ENCODE results near the gene TRA2A. TPM values are rescaled to one million over a fixed set of nuclear protein-coding genes. Genes with fewer than 3 reads are reported as not detected.

The TRA2A gene
- total and polyA plus RNA-seq, 9 of the 15 experiments (the other 6 are each of a cell fraction or from before 2014, with no cell fraction given) = 22.7 to 210 (median 73.9) TPM

DNA sequence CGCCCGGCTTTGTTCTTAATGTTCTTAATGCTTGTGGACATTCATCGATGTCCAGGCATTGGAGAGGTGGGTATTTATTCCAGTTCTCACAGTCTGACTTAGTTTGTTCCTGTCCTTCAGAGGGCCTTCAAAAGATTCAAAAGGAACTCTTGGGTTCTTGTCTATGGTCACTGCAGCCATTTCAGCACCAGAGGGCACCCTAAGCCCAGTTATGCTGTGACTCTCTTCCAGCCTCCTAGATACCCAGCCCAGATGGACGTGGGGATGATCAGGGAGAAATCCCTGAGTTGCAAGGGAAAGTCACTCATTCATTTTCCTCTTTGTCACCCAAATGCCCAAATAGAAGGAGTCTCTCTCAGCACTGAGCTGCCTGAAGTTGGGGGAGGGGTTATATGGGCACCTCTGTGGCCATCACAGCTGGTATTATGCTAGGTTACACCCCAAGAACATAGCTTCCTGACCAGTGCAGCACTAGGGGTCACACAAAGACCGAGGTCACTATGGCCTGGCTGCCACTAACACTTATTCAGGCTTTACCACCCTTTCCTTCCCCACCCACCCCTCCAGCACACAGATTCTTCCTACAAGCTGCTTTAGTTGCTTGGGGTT lies 38.9 kb upstream of the TRA2A start (continued):
- TF ChIP-seq EP400 (IDR thresholded peaks at IDR 0.05) (no peak), NFE2 (IDR thresholded peaks at IDR 0.05; ENCODE audit: low read depth) (no peak), POU5F1 (IDR thresholded peaks at IDR 0.05; ENCODE audit: borderline replicate concordance, low read depth, low read length, partially characterized antibody) (no peak), ARHGAP35 (IDR thresholded peaks at IDR 0.05; ENCODE audit: partially characterized antibody) (no peak), JUND (IDR thresholded peaks at IDR 0.05; ENCODE audit: borderline replicate concordance, low read depth, low read length) (peak; percentile 36; the same call in 1 of the 2 replicates), JUND (tag; IDR thresholded peaks at IDR 0.05; ENCODE audit: borderline replicate concordance, low read depth, low read length) (no peak), STAG1 (CRISPR knock-in tag; IDR thresholded peaks at IDR 0.05; ENCODE audit: borderline replicate concordance) (peak; percentile 80; the same call in 1 of the 2 replicates), RB1 (IDR thresholded peaks at IDR 0.05; ENCODE audit: low read depth) (peak; percentile 55; the same call in 1 of the 2 replicates), ZNF589 (CRISPR knock-in tag; IDR thresholded peaks at IDR 0.05; ENCODE audit: low read depth) (no peak), GABPB2 (CRISPR knock-in tag; conservative IDR thresholded peaks at IDR 0.05) (no peak), CBX5 (IDR thresholded peaks at IDR 0.05; ENCODE audit: borderline replicate concordance, low read depth) (no peak), ETV5 (CRISPR knock-in tag; IDR thresholded peaks at IDR 0.05; ENCODE audit: low read depth) (peak; percentile 54; the same call in 1 of the 2 replicates), SMAD1 (IDR thresholded peaks at IDR 0.05; ENCODE audit: low read depth, low read length, partially characterized antibody) (no peak), PHB (CRISPR knock-in tag; IDR thresholded peaks at IDR 0.05) (no peak), ELF1 (tag; IDR thresholded peaks at IDR 0.05) (peak; percentile 14; the same call in 1 of the 2 replicates), NRF1 (conservative IDR thresholded peaks at IDR 0.05 in 1 of 2, IDR thresholded peaks at IDR 0.05 in 1 of 2) (no peak), ZBTB7A (IDR thresholded peaks at IDR 0.05; ENCODE audit: borderline replicate concordance, control insufficient read depth, low read depth, low read length) (no peak)
- TF ChIP-seq, protein P1, sequence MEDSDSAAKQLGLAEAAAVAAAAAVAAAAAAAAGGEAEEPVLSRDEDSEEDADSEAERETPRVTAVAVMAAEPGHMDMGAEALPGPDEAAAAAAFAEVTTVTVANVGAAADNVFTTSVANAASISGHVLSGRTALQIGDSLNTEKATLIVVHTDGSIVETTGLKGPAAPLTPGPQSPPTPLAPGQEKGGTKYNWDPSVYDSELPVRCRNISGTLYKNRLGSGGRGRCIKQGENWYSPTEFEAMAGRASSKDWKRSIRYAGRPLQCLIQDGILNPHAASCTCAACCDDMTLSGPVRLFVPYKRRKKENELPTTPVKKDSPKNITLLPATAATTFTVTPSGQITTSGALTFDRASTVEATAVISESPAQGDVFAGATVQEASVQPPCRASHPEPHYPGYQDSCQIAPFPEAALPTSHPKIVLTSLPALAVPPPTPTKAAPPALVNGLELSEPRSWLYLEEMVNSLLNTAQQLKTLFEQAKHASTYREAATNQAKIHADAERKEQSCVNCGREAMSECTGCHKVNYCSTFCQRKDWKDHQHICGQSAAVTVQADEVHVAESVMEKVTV (CRISPR knock-in tag; IDR thresholded peaks at IDR 0.05) = peak; percentile 98
- TF ChIP-seq, protein P2, sequence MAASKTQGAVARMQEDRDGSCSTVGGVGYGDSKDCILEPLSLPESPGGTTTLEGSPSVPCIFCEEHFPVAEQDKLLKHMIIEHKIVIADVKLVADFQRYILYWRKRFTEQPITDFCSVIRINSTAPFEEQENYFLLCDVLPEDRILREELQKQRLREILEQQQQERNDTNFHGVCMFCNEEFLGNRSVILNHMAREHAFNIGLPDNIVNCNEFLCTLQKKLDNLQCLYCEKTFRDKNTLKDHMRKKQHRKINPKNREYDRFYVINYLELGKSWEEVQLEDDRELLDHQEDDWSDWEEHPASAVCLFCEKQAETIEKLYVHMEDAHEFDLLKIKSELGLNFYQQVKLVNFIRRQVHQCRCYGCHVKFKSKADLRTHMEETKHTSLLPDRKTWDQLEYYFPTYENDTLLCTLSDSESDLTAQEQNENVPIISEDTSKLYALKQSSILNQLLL (CRISPR knock-in tag; IDR thresholded peaks at IDR 0.05; ENCODE audit: borderline replicate concordance) = no peak
- TF ChIP-seq, protein P3, sequence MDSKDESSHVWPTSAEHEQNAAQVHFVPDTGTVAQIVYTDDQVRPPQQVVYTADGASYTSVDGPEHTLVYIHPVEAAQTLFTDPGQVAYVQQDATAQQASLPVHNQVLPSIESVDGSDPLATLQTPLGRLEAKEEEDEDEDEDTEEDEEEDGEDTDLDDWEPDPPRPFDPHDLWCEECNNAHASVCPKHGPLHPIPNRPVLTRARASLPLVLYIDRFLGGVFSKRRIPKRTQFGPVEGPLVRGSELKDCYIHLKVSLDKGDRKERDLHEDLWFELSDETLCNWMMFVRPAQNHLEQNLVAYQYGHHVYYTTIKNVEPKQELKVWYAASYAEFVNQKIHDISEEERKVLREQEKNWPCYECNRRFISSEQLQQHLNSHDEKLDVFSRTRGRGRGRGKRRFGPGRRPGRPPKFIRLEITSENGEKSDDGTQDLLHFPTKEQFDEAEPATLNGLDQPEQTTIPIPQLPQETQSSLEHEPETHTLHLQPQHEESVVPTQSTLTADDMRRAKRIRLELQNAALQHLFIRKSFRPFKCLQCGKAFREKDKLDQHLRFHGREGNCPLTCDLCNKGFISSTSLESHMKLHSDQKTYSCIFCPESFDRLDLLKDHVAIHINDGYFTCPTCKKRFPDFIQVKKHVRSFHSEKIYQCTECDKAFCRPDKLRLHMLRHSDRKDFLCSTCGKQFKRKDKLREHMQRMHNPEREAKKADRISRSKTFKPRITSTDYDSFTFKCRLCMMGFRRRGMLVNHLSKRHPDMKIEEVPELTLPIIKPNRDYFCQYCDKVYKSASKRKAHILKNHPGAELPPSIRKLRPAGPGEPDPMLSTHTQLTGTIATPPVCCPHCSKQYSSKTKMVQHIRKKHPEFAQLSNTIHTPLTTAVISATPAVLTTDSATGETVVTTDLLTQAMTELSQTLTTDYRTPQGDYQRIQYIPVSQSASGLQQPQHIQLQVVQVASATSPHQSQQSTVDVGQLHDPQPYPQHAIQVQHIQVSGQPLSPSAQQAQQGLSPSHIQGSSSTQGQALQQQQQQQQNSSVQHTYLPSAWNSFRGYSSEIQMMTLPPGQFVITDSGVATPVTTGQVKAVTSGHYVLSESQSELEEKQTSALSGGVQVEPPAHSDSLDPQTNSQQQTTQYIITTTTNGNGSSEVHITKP (IDR thresholded peaks at IDR 0.05; ENCODE audit: partially characterized antibody) = peak; percentile 34

Data from K562 (cell line).